ENCODE results near the gene TRH.
"Not testable (repeated sequence)": the region's sequence is repeated elsewhere in the genome, so short reads cannot be mapped to it uniquely, and the experiment has no call there.

TRH gene

DNA sequence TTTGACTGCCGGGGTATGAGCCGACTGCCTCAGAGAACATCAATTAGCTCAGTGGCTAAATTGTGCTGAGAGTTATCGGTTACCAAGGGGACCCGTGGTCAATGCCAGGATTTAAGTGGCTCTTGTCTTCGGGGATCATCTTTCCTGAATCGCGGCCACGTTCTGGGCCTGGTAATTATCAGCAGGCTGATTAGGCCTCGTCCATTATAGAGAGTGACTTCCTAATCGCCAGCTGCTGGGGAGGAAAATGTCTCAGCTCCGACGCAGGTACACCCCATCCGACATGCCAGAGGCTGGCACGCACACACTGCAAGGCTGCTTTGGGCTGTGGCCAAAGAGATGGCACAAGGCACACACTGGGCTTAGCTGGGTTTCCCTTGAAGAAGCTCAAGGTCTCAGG lies 10.6 kb downstream of the TRH start:
- no peaks in the 10 kb centered on the region for H3K36me3 ChIP-seq (ENCODE audit: control insufficient read depth, insufficient read depth, low read length)
- H3K4me3 ChIP-seq (ENCODE audit: low read depth, low read length) = no peak overlapping the region
- H3K9me3 ChIP-seq (ENCODE audit: control insufficient read depth, insufficient read depth, low read length) = no peaks in the 10 kb centered on the region
- no peak overlapping the region for H3K9ac ChIP-seq (ENCODE audit: low read depth, low read length)
- H3K27me3 ChIP-seq (ENCODE audit: control insufficient read depth, insufficient read depth, low read length) = peaks cover 24% of the 10 kb centered on the region
- no peaks in the 10 kb centered on the region for H3K4me1 ChIP-seq (ENCODE audit: control insufficient read depth, insufficient read depth, low read length)

DNA sequence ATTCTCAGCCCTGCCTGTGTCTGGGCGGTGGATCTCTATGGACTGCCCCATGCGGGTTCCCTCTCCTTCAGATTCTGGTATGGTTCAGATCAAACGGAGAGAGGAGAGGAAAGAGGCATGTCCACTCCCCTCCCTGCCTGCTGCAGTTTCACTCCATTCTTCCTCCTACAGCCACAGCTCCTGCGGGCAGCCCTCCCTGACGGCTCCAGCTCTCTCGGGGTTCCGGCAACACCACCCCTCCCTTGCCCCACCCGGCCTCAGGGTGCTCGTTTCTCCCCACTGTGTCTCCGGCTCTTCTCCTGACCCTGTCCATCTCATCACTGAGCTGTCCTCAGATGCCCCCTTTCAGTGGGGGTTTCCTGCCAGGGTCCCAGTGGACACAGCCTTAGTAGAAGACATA lies 13.9 kb downstream of the TRH start:
- no peaks in the 10 kb centered on the region for H3K36me3 ChIP-seq (ENCODE audit: control insufficient read depth, insufficient read depth, low read length)
- H3K9ac ChIP-seq (ENCODE audit: low read depth, low read length) = no peak overlapping the region
- peaks cover 4% of the 10 kb centered on the region for H3K27me3 ChIP-seq (ENCODE audit: control insufficient read depth, insufficient read depth, low read length)
- no peak overlapping the region for H3K4me3 ChIP-seq (ENCODE audit: low read depth, low read length)
- H3K4me1 ChIP-seq (ENCODE audit: control insufficient read depth, insufficient read depth, low read length) = no peaks in the 10 kb centered on the region
- no peaks in the 10 kb centered on the region for H3K9me3 ChIP-seq (ENCODE audit: control insufficient read depth, insufficient read depth, low read length)

DNA sequence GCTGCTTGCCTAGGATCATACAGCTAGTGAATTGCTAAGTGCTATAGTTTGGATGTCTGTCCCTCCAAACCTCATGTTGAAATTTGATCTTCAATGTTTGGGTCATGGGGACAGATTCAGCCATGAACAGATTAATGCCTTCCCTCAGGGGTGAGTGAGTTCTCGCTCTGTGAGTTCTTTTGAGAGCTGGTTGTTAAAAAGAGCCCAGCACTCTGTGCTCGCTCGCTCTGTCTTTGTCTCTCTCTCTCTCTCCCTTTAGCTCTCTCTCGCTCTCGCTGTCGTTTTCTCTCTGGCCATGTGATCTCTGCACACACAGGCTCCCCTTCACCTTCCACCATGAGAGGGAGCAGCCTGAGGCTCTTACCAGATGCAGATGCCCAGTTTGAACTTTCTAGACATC lies 14.9 kb downstream of the TRH start:
- Histone ChIP-seq H3K4me1 (ENCODE audit: control insufficient read depth, insufficient read depth, low read length) (no peaks in the 10 kb centered on the region), H3K36me3 (ENCODE audit: control insufficient read depth, insufficient read depth, low read length) (no peaks in the 10 kb centered on the region), H3K27me3 (ENCODE audit: control insufficient read depth, insufficient read depth, low read length) (peaks cover 2% of the 10 kb centered on the region), H3K9ac (ENCODE audit: low read depth, low read length) (no peak overlapping the region), H3K4me3 (ENCODE audit: low read depth, low read length) (no peak overlapping the region), H3K9me3 (ENCODE audit: control insufficient read depth, insufficient read depth, low read length) (no peaks in the 10 kb centered on the region)

DNA sequence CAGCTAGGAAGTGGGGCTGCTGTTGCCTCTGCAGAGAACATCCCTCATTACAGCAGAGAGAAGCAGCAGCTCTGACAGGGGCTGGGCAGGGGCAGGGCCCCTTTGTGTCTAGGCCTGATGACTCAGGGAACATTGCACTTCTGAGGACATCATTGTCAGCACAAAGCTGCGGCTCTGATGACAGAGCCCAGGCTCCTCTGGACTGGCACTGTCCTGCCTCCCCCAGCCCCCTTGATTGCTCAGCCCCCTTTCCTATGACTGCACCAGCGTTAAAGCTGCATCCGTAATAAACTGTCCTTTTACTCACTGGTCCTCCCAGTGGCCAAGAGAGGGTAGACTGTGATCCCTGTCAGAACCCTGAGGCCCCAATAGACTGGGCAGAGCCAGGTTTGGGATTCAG lies 18.3 kb downstream of the TRH start:
- Histone ChIP-seq H3K9ac (ENCODE audit: low read depth, low read length) (no peak overlapping the region), H3K36me3 (ENCODE audit: control insufficient read depth, insufficient read depth, low read length) (no peaks in the 10 kb centered on the region), H3K4me1 (ENCODE audit: control insufficient read depth, insufficient read depth, low read length) (no peaks in the 10 kb centered on the region), H3K4me3 (ENCODE audit: low read depth, low read length) (no peak overlapping the region), H3K27me3 (ENCODE audit: control insufficient read depth, insufficient read depth, low read length) (peaks cover 5% of the 10 kb centered on the region), H3K9me3 (ENCODE audit: control insufficient read depth, insufficient read depth, low read length) (no peaks in the 10 kb centered on the region)

DNA sequence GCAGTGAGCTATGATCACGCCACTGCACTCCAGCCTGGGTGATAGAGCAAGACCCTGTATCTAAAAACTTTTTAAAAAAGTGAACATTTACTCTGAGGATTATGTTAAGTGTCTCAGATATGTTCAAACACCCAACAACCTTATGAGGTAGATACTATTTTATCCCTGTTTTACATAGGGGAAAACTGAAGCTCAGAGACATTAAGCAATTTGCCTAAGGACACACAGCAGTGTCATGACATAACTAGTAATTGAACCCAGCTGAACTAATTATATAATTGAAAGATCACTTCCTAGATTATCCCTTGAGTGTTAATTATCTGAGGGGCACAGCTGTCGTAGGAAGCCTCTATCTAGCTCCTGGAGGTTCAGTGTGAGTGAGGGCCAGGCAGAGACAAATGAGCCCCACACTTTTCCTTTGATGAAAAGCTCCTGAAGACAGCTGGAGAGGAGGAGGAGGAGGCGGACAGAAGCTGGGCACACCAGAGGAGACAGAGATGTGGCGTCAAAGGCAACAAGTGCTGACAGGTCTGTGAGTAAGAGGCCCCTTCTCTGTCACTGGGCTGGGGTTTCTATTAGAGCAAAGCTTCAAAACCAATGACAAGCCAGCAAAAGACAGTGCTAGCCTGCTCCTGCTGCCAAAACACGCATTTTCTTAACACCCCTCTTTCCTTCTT lies 20.5 kb downstream of the TRH start:
- Histone ChIP-seq H3K9me3 (ENCODE audit: control insufficient read depth, insufficient read depth, low read length) (no peaks in the 10 kb centered on the region), H3K4me1 (ENCODE audit: control insufficient read depth, insufficient read depth, low read length) (no peaks in the 10 kb centered on the region), H3K9ac (ENCODE audit: low read depth, low read length) (no peak overlapping the region), H3K36me3 (ENCODE audit: control insufficient read depth, insufficient read depth, low read length) (no peaks in the 10 kb centered on the region), H3K27me3 (ENCODE audit: control insufficient read depth, insufficient read depth, low read length) (peaks cover 8% of the 10 kb centered on the region), H3K4me3 (ENCODE audit: low read depth, low read length) (no peak overlapping the region)

DNA sequence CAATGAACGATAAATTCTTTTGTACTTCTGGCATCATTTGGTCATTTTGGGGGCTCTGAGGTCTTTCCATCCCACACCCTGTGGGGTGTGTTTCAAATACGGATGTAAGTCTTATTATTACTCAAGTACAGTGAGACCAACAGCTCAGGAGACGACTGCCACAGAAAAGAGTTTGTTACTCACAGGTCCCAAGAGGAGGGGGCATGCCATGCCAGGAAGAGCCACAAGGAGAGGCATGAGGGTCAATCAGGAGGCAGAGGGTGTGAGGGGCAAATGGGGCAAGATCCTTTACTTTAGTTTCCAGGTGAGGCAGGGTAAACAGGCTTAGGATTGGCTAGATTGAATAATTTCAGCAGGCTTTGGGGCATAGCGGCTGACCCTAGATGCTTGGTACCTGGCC lies 21.6 kb downstream of the TRH start:
- Histone ChIP-seq H3K27me3 (ENCODE audit: control insufficient read depth, insufficient read depth, low read length) (peaks cover 14% of the 10 kb centered on the region), H3K4me3 (ENCODE audit: low read depth, low read length) (no peak overlapping the region), H3K9ac (ENCODE audit: low read depth, low read length) (no peak overlapping the region), H3K9me3 (ENCODE audit: control insufficient read depth, insufficient read depth, low read length) (no peaks in the 10 kb centered on the region), H3K4me1 (ENCODE audit: control insufficient read depth, insufficient read depth, low read length) (no peaks in the 10 kb centered on the region), H3K36me3 (ENCODE audit: control insufficient read depth, insufficient read depth, low read length) (no peaks in the 10 kb centered on the region)

DNA sequence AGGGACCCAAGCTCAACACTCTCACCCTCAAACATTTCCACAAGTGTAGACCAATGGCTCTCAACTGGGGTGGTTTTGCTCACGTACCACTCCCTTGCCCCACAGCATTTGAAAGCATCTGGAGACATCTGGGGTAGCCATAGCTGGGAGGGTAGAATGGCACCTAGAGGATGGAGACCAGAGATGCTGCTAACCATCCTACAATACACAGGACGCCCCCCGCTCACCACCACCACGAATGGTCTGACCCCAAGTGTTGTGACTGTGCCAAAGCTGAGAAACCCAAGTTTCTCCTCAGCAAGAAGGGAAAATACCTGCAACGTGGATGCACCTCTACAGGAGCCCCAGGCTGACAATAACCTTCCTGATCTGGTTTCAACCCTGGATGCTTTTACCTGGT lies 24.7 kb downstream of the TRH start:
- H3K36me3 ChIP-seq (ENCODE audit: control insufficient read depth, insufficient read depth, low read length); H3K4me1 ChIP-seq (ENCODE audit: control insufficient read depth, insufficient read depth, low read length); H3K9me3 ChIP-seq (ENCODE audit: control insufficient read depth, insufficient read depth, low read length); H3K9ac ChIP-seq (ENCODE audit: low read depth, low read length); H3K4me3 ChIP-seq (ENCODE audit: low read depth, low read length): not testable (repeated sequence)
- H3K27me3 ChIP-seq (ENCODE audit: control insufficient read depth, insufficient read depth, low read length) = peaks cover 25% of the 10 kb centered on the region

DNA sequence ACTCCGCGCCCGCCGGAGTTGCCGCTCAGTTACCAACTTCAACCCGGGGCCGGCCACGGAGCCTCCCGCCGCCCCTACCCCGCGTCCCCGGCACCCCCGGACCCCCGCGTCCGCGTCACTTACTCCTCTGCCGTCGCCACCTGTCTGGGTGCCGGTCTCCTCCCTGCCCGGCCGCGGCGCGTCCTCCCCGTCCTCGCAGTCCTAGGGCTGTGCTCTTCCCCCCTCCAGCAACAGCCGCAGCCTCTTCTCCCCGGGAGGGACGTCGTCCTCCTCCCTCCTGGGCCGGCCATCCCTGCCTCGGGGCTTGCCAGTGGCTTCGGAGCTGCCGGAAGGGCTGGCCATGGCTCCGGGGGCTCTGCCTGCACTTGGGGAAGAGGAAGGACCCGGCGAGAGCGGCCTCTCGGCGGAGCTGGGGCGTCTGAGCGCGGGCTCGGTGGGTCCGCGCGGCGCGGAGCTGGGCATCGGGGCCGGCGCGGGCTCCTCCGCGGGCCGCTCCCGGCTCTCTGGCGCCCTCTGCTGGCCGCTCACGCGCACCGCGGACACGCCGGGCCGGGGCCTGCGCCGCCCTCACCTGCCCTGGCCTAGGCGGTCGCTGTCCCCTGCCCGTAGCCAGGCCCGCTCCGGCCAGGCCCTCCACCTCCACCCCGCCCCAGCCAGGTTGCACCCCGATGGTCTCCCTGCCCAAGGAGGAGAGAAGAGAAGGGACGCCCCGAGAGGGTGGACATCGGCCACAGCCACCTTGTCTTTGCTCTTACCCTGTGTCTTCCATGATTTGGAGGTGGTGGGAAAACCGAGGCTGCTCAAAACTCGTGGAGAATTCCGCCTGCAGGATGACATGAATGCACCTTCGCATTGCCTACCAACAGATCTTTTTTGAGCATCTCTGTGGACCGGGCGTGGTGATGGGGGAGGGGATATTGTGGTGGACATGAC lies 28.4 kb downstream of the TRH start:
- H3K4me3 ChIP-seq (ENCODE audit: low read depth, low read length) = peak overlapping the region; percentile 32
- not testable (repeated sequence) for H3K4me1 ChIP-seq (ENCODE audit: control insufficient read depth, insufficient read depth, low read length); H3K9ac ChIP-seq (ENCODE audit: low read depth, low read length); H3K36me3 ChIP-seq (ENCODE audit: control insufficient read depth, insufficient read depth, low read length); H3K9me3 ChIP-seq (ENCODE audit: control insufficient read depth, insufficient read depth, low read length)
- peaks cover 21% of the 10 kb centered on the region for H3K27me3 ChIP-seq (ENCODE audit: control insufficient read depth, insufficient read depth, low read length)

DNA sequence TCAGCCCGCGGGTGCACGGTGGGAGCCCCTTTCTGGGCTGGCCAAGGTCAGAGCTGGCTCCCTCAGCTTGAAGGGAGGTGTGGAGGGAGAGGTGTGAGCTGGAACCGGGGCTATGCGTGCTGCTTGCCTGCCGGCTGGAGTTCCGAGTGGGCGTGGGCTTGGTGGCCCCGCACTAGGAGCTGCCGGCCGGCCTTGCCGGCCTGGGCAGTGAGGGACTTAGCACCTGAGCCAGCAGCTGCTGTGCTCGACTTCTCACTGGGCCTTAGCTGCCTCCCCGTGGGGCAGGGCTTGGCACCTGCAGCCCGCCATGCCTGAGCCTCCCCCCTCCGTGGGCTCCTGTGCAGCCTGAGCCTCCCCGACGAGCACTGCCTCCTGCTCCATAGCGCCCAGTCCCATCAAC lies 36.0 kb downstream of the TRH start:
- Histone ChIP-seq H3K4me3 (ENCODE audit: low read depth, low read length) (no peak overlapping the region), H3K36me3 (ENCODE audit: control insufficient read depth, insufficient read depth, low read length) (no peaks in the 10 kb centered on the region), H3K27me3 (ENCODE audit: control insufficient read depth, insufficient read depth, low read length) (no peaks in the 10 kb centered on the region), H3K4me1 (ENCODE audit: control insufficient read depth, insufficient read depth, low read length) (no peaks in the 10 kb centered on the region), H3K9me3 (ENCODE audit: control insufficient read depth, insufficient read depth, low read length) (no peaks in the 10 kb centered on the region), H3K9ac (ENCODE audit: low read depth, low read length) (no peak overlapping the region)

DNA sequence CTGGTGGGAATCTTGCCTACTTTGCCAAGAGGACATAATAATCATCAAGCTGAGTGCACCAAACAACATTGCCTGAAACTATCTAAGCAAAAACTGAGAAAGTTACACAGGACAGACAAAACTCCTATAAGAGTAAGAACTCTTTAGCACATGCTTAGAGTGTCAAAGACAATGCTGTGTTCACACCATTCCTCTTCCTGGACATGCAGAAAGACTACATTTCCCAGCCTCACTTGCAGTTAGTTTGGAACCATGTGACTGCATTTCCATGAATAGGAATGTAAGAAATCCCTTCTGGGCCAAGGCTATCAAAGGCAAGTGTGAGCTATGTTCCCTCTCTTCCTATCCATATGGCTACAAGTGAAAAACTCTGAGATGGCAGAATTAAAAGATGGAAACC lies 37.6 kb downstream of the TRH start:
- H3K27me3 ChIP-seq (ENCODE audit: control insufficient read depth, insufficient read depth, low read length); H3K9me3 ChIP-seq (ENCODE audit: control insufficient read depth, insufficient read depth, low read length); H3K4me3 ChIP-seq (ENCODE audit: low read depth, low read length); H3K36me3 ChIP-seq (ENCODE audit: control insufficient read depth, insufficient read depth, low read length); H3K9ac ChIP-seq (ENCODE audit: low read depth, low read length); H3K4me1 ChIP-seq (ENCODE audit: control insufficient read depth, insufficient read depth, low read length): not testable (repeated sequence)

DNA sequence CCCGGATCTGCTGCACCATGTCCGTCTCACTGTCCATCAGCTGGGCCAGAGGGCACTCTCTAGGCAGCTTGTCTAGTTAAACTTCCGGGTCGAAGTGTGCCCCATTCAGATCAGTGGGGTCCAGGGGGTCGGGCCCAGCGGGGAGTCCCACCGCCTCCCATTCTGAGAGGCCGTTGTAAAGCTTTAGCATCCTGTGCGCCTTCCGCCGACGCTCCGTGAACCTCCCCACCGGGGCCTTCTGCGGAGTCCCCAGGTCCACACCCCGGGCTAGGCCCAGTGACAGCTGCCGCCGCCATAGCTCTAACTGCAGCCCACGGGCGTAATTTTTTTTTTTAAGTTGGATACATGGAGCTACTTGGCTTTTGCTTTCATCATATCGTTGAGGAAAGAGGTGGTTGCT lies 38.7 kb downstream of the TRH start:
- not testable (repeated sequence) for H3K27me3 ChIP-seq (ENCODE audit: control insufficient read depth, insufficient read depth, low read length); H3K4me1 ChIP-seq (ENCODE audit: control insufficient read depth, insufficient read depth, low read length); H3K36me3 ChIP-seq (ENCODE audit: control insufficient read depth, insufficient read depth, low read length); H3K9ac ChIP-seq (ENCODE audit: low read depth, low read length); H3K9me3 ChIP-seq (ENCODE audit: control insufficient read depth, insufficient read depth, low read length); H3K4me3 ChIP-seq (ENCODE audit: low read depth, low read length)

DNA sequence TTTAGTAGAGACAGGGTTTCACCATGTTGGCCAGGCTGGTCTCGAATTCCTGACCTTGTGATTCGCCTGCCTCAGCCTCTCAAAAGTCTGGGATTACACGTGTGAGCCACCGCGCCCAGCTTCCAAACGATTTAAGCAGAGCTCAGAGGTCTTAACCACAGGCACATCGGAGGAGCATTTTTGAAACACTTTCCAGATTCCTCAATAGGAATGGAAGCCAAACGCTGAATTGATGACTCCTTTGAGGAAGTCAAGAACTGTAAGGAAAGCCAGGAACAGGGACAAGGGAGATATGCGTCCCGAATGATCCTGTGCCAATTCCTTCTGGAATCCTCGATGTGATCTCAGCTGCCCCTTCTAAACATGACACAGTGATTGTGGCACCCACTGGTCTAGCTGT lies 40.0 kb downstream of the TRH start:
- no peaks in the 10 kb centered on the region for H3K9me3 ChIP-seq (ENCODE audit: control insufficient read depth, insufficient read depth, low read length)
- H3K4me1 ChIP-seq (ENCODE audit: control insufficient read depth, insufficient read depth, low read length) = no peaks in the 10 kb centered on the region
- no peaks in the 10 kb centered on the region for H3K27me3 ChIP-seq (ENCODE audit: control insufficient read depth, insufficient read depth, low read length)
- no peak overlapping the region for H3K9ac ChIP-seq (ENCODE audit: low read depth, low read length)
- H3K4me3 ChIP-seq (ENCODE audit: low read depth, low read length) = no peak overlapping the region
- no peaks in the 10 kb centered on the region for H3K36me3 ChIP-seq (ENCODE audit: control insufficient read depth, insufficient read depth, low read length)

Measured in iPS-15b (cell line).